HepG2 (cell line): ENCODE measurements around the gene IRGQ. TPM values are rescaled to one million over a fixed set of nuclear protein-coding genes. Genes with fewer than 3 reads are reported as not detected.

ENCODE experiments used
- BRCA1 ChIP-seq: sonication (generic); formaldehyde crosslinking; IDR thresholded peaks from 2 replicates; pipeline ENCODE4 v1.4.0; 2020; ENCODE audit warnings: missing genetic modification reagents
- HES4 ChIP-seq: sonication (generic); formaldehyde crosslinking; IDR thresholded peaks from 2 replicates; pipeline ENCODE4 v1.9.0; 2021; ENCODE audit warnings: mild to moderate bottlenecking, missing genetic modification reagents, borderline replicate concordance
- SAP130 ChIP-seq: IDR thresholded peaks from 2 replicates; pipeline ENCODE4 v1.6.1; 2016; ENCODE audit warnings: low read depth
- SIN3B ChIP-seq: fragments of 150-350 bp; IDR thresholded peaks from 2 replicates; pipeline ENCODE4 v1.6.1; 2014; ENCODE audit warnings: low read length
- SRSF1 ChIP-seq: fragments of 200-400 bp; formaldehyde crosslinking; optimal IDR thresholded peaks from 2 replicates; pipeline ENCODE3; 2017; ENCODE audit warnings: mild to moderate bottlenecking, low read depth, low read length, moderate library complexity
- THAP9 ChIP-seq: sonication (generic); formaldehyde crosslinking; IDR thresholded peaks from 2 replicates; pipeline ENCODE4; 2020; ENCODE audit warnings: missing genetic modification reagents, mild to moderate bottlenecking, borderline replicate concordance
- ZBTB39 ChIP-seq: sonication (generic); formaldehyde crosslinking; IDR thresholded peaks from 2 replicates; pipeline ENCODE4 v1.5.0; 2020; ENCODE audit warnings: missing genetic modification reagents
- ZNF563 ChIP-seq: sonication (generic); formaldehyde crosslinking; IDR thresholded peaks from 2 replicates; pipeline ENCODE4 v1.8.0; 2022; ENCODE audit warnings: mild to moderate bottlenecking, moderate library complexity, missing genetic modification reagents
- ZNF577 ChIP-seq: sonication (generic); formaldehyde crosslinking; IDR thresholded peaks from 2 replicates; pipeline ENCODE4 v1.4.0; 2020; ENCODE audit warnings: mild to moderate bottlenecking, low read depth, missing genetic modification reagents, borderline replicate concordance
- ZSCAN22 ChIP-seq: sonication (generic); formaldehyde crosslinking; IDR thresholded peaks from 2 replicates; pipeline ENCODE4 v1.4.0; 2020; ENCODE audit warnings: mild to moderate bottlenecking, missing genetic modification reagents
- polyA plus RNA-seq, 8 experiments: library from polyadenylated mRNA; depleted of rRNA in 3 of 8; stranded (reverse) in 7 of 8; unstranded in 1 of 8; fragments of >200 nt; fragmentation: Illumina TruSeq in 4 of 8; extraction: Trizol in 4 of 8; gene quantifications; 2 replicates each; pipeline versions ENCODE4 v1.2.1 to v1.2.3, GENCODE V29; 2011 to 2016; ENCODE audit warnings: low read depth in 4 of 8, missing spikeins in 1 of 8, mixed read lengths in 1 of 8; ENCODE audit not compliant: insufficient read depth in 1 of 8
- total RNA-seq, 5 experiments: library from RNA; depleted of rRNA; stranded (reverse); fragments of >200 nt; fragmentation: Illumina TruSeq; extraction: Trizol; gene quantifications; 2 replicates each; pipeline ENCODE4 v1.2.3, GENCODE V29; 2016; ENCODE audit warnings: low read depth in 1 of 5
- TF ChIP-seq, protein P1 (sequence below): sonication (generic); formaldehyde crosslinking; IDR thresholded peaks from 2 replicates; pipeline ENCODE4 v1.4.0; 2020; ENCODE audit warnings: missing genetic modification reagents
- TF ChIP-seq, protein P2 (sequence below): sonication (generic); formaldehyde crosslinking; IDR thresholded peaks from 2 replicates; pipeline ENCODE4 v1.5.0; 2020; ENCODE audit warnings: mild to moderate bottlenecking, missing genetic modification reagents, borderline replicate concordance

Gene IRGQ
- total and polyA plus RNA-seq, 2 of the 13 experiments (the other 11 are each of a cell fraction or from before 2014, with no cell fraction given), result 11.6 to 12.4 TPM

DNA sequence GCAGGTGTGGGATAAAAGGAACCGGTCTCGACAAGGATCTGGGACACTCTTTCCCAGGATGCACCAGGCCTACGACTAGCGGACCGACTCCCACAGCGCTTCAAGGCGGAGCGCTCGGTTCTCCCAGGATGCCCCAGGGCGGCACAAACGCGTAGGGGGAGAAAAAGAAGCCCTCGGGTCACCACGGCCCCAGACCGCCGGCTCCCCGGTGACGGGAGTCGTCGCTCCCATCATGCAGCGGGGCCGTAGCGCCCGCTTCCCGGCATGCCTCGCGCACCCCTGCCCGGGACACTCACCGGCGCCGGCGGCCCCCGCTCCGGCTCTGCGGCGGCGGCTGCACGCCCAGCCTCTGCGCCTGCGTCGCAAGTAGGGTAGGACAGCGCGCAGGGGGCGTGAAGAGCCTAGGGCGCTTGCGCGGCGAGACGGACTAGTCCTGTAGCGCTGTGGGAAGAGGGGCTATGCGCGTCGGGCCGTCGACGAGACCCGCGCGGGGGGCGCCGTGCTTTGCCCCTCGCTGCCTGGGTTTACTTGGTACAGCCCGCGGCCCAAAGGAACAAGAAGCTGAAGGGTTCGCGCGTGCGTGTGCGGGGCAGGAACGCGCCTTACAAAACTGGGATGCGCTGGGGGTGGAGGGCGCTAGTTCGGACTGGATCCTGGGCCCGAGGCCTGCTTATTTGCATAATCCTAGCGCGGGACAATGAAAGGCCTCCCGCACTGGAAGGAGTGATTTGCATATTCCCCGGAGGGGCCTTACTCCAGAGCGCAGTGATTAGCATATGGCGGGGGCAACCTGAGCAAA lies 23.5 kb upstream of the IRGQ start, which contains the start of gene ZNF428 (continued):
- TF ChIP-seq, protein P1, sequence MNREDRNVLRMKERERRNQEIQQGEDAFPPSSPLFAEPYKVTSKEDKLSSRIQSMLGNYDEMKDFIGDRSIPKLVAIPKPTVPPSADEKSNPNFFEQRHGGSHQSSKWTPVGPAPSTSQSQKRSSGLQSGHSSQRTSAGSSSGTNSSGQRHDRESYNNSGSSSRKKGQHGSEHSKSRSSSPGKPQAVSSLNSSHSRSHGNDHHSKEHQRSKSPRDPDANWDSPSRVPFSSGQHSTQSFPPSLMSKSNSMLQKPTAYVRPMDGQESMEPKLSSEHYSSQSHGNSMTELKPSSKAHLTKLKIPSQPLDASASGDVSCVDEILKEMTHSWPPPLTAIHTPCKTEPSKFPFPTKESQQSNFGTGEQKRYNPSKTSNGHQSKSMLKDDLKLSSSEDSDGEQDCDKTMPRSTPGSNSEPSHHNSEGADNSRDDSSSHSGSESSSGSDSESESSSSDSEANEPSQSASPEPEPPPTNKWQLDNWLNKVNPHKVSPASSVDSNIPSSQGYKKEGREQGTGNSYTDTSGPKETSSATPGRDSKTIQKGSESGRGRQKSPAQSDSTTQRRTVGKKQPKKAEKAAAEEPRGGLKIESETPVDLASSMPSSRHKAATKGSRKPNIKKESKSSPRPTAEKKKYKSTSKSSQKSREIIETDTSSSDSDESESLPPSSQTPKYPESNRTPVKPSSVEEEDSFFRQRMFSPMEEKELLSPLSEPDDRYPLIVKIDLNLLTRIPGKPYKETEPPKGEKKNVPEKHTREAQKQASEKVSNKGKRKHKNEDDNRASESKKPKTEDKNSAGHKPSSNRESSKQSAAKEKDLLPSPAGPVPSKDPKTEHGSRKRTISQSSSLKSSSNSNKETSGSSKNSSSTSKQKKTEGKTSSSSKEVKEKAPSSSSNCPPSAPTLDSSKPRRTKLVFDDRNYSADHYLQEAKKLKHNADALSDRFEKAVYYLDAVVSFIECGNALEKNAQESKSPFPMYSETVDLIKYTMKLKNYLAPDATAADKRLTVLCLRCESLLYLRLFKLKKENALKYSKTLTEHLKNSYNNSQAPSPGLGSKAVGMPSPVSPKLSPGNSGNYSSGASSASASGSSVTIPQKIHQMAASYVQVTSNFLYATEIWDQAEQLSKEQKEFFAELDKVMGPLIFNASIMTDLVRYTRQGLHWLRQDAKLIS (CRISPR knock-in tag), result no peak
- TF ChIP-seq ZNF563 (CRISPR knock-in tag), result peak; percentile 84
- no peak for TF ChIP-seq ZBTB39
- peak; percentile 85 for TF ChIP-seq HES4 (CRISPR knock-in tag)
- no peak for TF ChIP-seq SIN3B
- 0 out of 2 replicates have a peak, but pooled peaks have one; percentile 56 for TF ChIP-seq ZSCAN22 (CRISPR knock-in tag)
- TF ChIP-seq BRCA1 (CRISPR knock-in tag), result peak; percentile 72
- peak; percentile 80 for TF ChIP-seq SRSF1
- peak; percentile 76 for TF ChIP-seq SAP130 (CRISPR knock-in tag)
- TF ChIP-seq, protein P2, sequence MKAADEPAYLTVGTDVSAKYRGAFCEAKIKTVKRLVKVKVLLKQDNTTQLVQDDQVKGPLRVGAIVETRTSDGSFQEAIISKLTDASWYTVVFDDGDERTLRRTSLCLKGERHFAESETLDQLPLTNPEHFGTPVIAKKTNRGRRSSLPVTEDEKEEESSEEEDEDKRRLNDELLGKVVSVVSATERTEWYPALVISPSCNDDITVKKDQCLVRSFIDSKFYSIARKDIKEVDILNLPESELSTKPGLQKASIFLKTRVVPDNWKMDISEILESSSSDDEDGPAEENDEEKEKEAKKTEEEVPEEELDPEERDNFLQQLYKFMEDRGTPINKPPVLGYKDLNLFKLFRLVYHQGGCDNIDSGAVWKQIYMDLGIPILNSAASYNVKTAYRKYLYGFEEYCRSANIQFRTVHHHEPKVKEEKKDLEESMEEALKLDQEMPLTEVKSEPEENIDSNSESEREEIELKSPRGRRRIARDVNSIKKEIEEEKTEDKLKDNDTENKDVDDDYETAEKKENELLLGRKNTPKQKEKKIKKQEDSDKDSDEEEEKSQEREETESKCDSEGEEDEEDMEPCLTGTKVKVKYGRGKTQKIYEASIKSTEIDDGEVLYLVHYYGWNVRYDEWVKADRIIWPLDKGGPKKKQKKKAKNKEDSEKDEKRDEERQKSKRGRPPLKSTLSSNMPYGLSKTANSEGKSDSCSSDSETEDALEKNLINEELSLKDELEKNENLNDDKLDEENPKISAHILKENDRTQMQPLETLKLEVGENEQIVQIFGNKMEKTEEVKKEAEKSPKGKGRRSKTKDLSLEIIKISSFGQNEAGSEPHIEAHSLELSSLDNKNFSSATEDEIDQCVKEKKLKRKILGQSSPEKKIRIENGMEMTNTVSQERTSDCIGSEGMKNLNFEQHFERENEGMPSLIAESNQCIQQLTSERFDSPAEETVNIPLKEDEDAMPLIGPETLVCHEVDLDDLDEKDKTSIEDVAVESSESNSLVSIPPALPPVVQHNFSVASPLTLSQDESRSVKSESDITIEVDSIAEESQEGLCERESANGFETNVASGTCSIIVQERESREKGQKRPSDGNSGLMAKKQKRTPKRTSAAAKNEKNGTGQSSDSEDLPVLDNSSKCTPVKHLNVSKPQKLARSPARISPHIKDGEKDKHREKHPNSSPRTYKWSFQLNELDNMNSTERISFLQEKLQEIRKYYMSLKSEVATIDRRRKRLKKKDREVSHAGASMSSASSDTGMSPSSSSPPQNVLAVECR (CRISPR knock-in tag), result peak; percentile 85
- TF ChIP-seq THAP9 (CRISPR knock-in tag), result peak; percentile 75
- no peak for TF ChIP-seq ZNF577 (CRISPR knock-in tag)
